Measurements from ENCODE around the gene MMS22L.

- TF ChIP-seq POLR2A (IDR thresholded peaks at IDR 0.05), result no peak
- no peak for TF ChIP-seq CTCF (IDR thresholded peaks at IDR 0.05)
Observed at GRCh38 chr6:97133067-97133466, 149.9 kb downstream of the MMS22L start.

All from Peyer's patch (tissue), 4 donors.